HUDEP-2 (cell line): ENCODE measurements around the gene ABL2.
"Not testable (repeated sequence)": the region's sequence is repeated elsewhere in the genome, so short reads cannot be mapped to it uniquely, and the experiment has no call there.

Experiments
- DNase-seq, 76 experiments: peaks; one replicate each; lab custom pipeline; 2025; ENCODE audit not compliant: unreplicated experiment in 76 of 76; lab: John Stamatoyannopoulos, UW

Gene ABL2

GRCh38 chr1:179221121-179221520 is 8.4 kb downstream of the ABL2 start:
- not testable (repeated sequence) for DNase-seq

- peak in 22 of 76 experiments; percentile 2 to 62 (median 28) for DNase-seq
Measured at GRCh38 chr1:179217943-179218507, 11.5 kb downstream of the ABL2 start.

- DNase-seq, result not testable (repeated sequence)
Measured at GRCh38 chr1:179213317-179213716, 16.2 kb downstream of the ABL2 start.

GRCh38 chr1:179208681-179209477 is 20.6 kb downstream of the ABL2 start:
- no peak for DNase-seq

- no peak for DNase-seq
Measured at GRCh38 chr1:179206812-179207211, 22.7 kb downstream of the ABL2 start.

- DNase-seq, result no peak
Measured at GRCh38 chr1:179205284-179205683, 24.2 kb downstream of the ABL2 start.

GRCh38 chr1:179202161-179202560 is 27.3 kb downstream of the ABL2 start:
- no peak for DNase-seq

- no peak for DNase-seq
Measured at GRCh38 chr1:179200586-179200985, 28.9 kb downstream of the ABL2 start.

- DNase-seq, result no peak
Measured at GRCh38 chr1:179197690-179198297, 31.7 kb downstream of the ABL2 start.

GRCh38 chr1:179195857-179196256 is 33.6 kb downstream of the ABL2 start:
- not testable (repeated sequence) for DNase-seq

- DNase-seq, result no peak
Measured at GRCh38 chr1:179195376-179195775, 34.1 kb downstream of the ABL2 start.

- no peak for DNase-seq
Measured at GRCh38 chr1:179194068-179194537, 35.4 kb downstream of the ABL2 start.

- peak in 1 of 76 experiments; percentile 7 for DNase-seq
Measured at GRCh38 chr1:179190861-179191260, 38.6 kb downstream of the ABL2 start.

GRCh38 chr1:179187735-179188471 is 41.6 kb downstream of the ABL2 start:
- peak in 1 of 76 experiments; percentile 0 for DNase-seq

- no peak for DNase-seq
Measured at GRCh38 chr1:179187043-179187442, 42.4 kb downstream of the ABL2 start.

GRCh38 chr1:179184403-179184802 is 45.1 kb downstream of the ABL2 start:
- no peak for DNase-seq

GRCh38 chr1:179183857-179184256 is 45.6 kb downstream of the ABL2 start:
- no peak for DNase-seq

- no peak for DNase-seq
Measured at GRCh38 chr1:179178950-179179349, 50.5 kb downstream of the ABL2 start.

GRCh38 chr1:179178183-179178582 is 51.3 kb downstream of the ABL2 start:
- no peak for DNase-seq

- no peak for DNase-seq
Measured at GRCh38 chr1:179177615-179178014, 51.9 kb downstream of the ABL2 start.

- no peak for DNase-seq
Measured at GRCh38 chr1:179177182-179177581, 52.3 kb downstream of the ABL2 start.
